Germinal center (tissue), 1 donor: ENCODE measurements around the gene SLC35F4.
"Not testable (repeated sequence)": the region's sequence is repeated elsewhere in the genome, so short reads cannot be mapped to it uniquely, and the experiment has no call there.

Source experiments
- DNase-seq: peaks from one replicate; pipeline ENCODE4 v3.0.0; 2012; ENCODE audit warnings: mixed read lengths, low spot score

The SLC35F4 gene

DNA sequence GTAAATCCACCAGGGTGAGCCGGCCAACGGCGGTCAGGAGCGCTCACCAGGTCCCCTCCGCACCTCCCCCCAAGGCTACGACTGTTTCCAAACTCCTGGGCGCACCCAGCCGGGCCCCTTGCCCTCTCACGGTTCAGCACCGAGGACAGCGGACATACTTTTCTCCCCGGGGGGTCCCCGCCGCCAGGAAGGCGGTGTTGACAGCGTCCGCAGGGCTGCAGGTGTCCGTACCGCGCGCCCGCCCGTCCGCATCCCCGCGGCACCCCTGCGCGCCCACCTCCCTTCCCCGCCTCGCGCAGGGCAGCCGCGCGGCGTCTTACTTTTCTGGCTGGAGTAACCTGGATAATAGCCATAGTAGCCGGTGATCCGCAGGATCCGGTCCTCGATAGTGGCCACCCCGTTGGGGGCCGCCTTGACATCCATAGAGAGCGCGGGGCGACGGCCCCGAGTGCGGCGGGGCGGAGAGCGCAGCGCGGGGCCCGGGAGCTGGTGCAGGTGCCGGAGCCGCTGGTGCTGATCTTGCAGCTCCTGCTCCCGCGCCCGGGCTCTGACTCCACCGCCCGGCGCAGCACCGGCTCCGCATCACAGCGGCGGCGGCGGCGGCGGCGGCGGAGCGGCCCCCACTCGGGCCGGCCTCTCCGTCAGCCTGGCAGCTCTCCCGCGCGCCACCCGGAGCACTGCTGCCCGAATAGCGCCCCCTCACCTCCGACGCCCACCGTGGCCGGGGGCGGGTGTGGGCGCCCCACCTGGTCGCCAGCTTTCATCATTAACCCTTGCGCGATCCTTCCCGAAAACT is at the start of gene SLC35F4:
TSS of gene SLC35F4 (minus strand) at position 690 of the 796 bp plus-strand sequence.
- no peak for DNase-seq

DNA sequence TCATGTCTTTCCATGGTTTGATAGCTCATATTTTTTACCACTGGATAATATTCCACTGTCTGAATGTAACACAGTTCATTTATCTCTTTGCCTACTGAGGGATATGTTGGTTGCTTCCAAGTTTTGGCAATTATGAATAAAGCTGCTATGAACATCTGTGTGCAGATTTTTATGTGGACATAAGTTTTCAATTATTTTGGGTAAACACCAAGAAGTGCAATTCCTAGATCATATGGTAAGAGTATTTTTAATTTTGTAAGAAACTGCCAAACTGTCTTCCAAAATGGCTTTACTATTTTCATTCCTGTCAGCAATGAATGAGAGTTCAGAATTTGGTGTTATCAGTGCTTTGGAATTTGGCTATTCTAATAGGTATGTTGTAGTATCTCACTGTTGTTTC is 43.7 kb upstream of the SLC35F4 start:
- DNase-seq, result no peak

DNA sequence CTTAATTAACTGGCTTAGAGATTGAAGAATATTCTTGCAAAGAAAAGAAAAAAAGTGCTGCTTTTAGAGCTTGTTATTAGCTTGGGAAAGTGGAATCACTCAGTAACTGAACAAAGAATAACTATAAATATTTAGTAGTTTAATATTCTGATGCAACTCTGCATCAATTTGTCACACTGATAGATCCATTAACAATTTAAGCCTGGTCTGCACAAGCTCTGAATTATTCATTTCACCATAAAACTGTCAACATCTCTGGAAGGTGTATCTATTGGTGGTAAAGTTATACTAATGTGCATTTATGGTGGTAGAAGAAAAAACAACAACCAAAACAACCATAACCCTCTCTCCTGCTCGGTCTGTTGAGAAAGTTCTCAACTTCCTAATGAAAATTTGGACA is 38.1 kb upstream of the SLC35F4 start:
- no peak for DNase-seq

DNA sequence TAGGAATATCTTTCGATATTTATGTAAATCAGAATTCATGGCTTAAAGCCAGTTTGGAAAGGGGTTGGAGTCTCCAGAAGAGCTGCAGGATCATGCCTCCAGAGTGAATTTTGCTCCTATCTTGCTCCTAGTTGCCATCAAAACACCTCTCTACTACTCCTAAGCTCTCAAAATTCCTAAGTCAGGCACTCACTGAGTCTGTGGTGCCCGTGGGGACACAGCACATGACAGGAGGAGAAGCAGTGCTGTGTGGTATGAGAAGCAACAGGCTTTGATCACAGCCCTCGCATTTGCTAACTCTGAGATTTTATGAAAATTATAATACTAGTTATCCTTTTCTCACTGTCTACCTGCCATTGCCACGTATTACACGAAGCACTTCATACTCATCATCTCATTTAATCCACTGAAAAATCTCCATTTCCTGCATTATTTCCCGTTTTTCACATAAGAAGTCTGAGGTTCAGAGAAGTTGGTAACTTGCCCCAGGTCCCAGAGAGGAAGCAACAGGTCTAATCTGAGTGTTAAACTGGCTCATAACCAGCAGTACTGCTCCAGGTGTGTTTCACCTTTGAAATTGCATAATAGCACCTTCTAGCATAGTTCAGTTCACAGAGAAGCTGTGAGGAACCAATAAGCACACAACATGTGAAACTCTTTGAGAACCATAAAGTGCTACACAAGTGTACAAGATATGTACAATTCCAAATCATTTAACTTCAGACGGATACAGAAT is 33.1 kb upstream of the SLC35F4 start:
- DNase-seq, result no peak

DNA sequence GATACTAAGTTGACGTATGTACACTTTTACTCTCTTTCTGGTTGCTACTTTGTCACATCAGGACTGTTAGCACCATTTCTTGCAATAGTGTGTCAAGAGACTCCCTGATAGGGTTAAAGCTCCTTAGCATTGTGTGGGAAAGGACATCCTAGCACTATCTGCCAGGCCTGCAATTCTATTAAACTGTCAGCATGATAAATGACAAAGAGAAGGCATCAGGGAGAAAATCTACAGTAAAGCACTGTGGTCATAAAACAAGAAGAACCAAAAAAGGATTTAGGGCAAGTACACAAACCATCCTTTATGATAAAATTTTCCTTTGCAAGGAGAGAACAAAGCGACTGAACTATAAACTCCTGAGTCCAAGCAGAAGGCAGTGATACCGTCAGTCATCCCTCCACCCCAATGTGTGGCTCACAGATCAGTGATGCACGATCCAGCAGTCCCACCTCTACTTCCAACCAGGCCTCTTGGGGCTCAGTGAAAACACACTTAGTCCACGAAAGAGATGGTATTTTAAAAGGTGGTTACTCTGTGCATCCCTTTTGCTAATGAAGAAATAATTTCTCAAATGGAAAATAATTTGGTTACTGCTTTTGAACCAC is 31.4 kb upstream of the SLC35F4 start:
- DNase-seq, result no peak

DNA sequence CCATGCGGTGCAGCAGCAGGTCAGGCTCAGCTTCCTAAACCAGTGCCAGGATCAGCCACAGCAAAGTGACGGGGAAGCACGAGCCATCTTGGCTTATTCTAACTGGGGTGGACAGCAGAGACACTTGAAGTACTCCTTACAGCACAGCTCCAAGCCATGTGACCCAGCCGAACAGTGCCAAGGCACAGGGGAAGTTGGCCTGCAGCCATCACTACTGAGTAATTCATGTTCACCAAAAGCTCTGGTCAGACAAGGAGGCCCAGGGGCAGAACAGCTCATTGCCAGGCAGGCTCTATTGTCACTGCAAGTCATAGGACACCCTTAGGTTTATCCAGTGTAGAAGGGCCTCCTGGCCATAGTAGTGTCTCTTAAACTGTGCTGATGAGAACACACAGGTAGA is 23.4 kb upstream of the SLC35F4 start:
- no peak for DNase-seq

DNA sequence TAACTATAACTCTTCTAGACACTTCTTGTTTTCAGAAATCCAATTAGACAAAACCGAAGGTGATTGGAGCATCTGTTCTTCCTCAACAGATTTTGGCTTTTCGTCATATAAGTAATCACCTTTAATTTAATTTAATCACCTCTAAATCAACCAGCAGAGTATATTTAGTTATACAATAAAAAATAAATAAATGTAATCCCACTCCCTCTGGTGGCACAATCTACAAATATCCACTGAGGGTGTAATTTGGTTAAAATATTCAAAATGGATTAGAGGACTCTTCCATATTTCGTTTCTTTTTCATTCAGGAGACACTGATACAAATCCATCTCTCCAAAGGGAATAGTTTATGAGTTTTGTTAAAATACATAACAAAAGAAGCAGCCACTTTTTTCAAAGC is 18.3 kb upstream of the SLC35F4 start:
- no peak for DNase-seq

DNA sequence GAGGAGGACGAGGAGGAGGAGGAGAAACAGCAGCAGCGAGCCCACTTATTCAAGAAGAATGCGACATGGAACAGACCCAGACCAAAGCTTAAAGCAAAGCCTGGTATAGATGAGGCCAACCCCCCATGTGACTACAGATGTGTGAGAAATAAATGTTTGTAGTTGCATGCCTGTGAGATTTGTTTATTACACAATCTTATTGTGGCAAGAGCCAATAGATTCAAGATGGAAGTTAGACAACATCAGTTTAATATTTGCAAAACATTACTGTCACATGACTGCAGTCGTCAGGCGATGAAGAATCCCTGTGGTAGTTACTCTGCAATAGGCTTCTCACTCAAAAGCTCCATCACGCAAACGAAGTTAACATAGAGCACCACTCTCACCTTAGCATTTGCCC is 17.2 kb upstream of the SLC35F4 start:
- no peak for DNase-seq

DNA sequence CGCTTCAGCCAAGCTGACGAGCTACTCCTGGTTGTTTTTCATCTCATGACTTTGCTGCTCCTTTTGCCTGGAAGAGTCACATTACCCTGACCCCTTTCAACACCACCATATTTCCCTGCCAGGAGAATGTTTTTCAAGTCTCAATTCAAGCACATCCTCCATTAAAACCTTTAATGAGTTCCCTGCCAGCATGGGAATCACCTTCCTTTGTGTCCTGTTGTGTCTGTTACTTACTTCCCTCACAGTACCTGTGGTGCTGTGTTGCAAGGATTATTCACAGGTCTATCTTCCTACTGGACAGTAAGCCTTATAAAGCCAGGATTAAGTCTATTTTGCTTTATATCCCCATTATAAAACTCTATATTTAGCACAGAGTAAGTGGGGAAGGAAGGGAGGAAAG is 13.6 kb upstream of the SLC35F4 start:
- no peak for DNase-seq

DNA sequence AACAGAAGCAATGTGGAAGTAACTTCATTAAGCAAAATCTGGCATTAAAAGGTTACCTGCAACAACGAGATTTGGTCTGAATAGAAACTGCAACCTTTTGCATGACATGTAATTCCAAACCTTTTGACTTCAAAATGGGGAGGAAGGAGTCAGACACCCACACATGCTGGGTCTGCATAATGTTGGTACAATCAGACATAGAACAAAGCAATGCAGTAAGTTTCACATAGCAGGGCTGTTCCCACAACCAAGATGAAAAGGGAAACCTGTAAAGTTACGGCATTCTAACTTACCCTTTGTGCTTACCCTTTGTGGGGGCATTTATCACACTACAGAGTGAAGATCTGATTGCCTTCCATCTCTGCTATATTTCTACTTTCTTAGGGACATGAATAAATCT is 10.1 kb upstream of the SLC35F4 start:
- no peak for DNase-seq

DNA sequence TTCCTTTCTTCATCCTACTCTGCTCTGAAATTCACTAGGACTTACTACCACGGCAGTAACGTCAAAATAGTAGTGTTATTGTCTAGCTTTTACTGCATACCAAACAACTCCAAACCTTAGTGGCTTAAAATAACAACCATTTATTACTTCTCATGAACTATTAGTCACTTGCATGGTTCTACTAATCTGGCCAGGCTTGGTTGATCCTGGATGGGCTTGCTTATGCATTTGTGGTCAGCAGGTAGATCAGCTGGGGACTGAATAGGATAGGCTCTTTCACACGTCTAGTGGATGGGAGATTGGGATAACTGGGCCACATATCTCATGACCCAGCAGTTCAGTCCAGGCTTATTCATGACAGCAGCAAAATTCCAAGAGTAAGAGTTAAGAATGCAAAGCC is 9.4 kb upstream of the SLC35F4 start:
- no peak for DNase-seq

DNA sequence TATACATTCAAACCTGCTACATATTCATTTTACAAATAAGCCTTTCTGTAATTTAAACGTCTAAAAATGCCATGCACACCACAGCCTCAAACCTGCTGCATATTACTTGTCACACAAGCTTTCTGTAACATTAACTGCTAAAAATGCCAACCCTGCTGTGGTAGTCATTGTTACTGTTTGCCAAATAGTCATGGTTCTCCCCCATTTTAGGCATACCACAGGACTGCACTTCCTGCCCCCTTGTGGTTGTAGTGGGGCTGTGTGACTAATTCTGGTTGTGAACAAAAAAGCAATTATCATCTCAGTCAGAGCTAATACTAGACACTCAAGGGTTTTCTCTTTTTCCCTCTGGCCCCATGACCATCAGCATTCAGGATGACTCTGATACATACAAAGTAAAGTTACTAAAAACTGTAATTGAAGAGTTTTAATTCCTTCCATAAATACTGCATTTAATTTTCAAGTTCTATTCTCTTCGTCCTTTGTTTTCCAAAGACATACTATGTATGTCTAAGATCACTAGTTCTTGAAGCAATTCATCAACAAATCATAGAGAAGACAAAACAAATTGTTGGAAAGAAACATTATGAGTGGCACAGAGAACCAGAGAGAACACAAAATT is 5.7 kb upstream of the SLC35F4 start:
- DNase-seq, result peak; percentile 8

DNA sequence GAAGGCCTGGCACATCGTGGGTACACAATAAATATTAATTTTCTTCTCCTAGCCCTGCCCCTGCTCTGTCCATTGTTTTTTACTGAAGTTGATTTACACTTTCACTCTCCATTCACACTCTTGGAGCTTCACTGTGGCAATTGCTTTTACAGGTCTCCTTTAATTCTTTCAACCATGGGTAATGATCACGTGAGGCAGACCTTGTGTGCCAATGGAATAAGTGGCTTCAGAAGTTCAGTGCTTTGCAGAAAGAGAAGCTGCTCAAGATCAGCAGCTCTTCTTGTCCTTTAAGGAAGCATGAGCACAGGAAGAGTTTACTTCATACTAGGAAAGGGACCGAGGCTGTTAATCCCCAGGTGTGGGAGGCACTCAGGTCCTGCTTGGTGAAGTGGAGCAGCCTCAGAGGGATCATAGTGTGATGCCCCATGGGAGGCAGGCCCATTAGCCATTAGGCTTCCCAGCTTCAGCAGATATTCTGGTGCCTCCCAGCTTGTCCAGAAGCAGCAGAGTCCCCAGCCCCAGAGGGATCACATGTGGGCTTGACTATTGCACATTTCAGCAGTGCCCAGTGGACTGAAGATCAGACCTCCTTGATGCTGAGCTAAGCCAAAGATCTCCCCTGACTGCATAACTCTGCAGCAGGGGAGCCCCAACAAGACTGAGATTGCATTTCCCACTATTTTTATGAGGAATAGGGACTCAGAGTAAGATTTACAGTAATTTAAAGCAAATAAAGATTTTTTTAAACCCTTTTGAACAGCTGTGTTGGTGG is 5.0 kb upstream of the SLC35F4 start:
- no peak for DNase-seq

DNA sequence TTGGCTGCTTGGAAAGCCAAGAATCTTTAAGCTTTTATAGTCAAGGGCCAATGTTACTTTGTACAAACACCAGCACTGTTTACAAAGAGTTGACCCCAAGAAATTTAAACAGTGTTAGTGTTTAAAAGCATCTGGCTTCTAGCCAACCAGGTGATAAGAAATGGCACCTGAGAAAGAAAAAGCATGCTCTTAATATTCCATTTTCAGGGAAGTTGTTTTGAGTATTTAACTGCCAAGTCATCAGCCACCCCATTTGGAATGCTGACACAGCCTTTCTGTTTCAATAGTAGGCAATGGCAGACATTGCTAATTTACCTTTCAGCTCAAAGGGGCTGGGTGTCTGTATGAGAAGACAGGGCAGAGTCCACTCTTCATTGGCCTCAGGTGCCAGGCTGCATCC is 3.7 kb upstream of the SLC35F4 start:
- no peak for DNase-seq

DNA sequence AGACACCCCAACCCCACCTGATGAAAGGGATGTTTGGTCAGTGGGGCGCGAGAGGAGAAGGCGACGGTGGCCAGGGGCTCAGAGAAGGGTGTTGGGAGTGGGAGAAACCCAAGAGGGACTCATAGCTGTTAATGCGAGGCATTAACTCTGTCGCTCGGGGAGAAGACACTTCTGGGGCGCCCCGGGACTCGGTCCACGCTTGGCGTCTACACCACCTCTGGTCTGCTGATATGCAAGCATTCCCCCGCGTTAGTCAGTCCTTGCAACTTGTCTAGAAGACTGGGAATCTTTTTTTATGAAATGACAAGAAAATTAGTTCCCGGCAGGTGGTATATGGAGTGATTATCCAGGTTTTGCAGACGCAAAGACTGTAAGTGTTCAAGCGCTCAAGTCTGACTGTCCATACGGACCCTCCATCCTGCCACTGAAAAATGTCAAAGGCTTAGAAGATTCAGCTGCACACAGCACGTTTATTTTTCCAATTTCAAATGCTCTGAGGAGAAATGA is 360 bp upstream of the SLC35F4 start:
- no peak for DNase-seq

DNA sequence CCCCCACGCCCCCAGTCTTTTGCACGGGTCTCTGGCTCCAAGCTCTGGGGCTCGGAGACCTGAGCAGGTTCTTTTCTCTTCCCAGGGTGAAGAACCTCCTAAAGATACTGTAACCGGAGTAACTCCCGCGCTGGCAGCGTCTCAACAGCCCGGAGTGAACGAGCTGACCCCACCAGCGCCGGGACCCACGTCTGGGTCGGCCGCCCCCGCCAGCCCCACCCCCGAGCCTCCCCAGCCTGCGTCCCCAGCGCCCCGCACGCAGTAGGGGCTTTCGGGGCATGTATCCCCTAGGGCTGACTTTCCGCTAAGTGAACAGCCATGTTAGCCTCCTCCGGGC is 858 bp downstream of the SLC35F4 start:
- no peak for DNase-seq

DNA sequence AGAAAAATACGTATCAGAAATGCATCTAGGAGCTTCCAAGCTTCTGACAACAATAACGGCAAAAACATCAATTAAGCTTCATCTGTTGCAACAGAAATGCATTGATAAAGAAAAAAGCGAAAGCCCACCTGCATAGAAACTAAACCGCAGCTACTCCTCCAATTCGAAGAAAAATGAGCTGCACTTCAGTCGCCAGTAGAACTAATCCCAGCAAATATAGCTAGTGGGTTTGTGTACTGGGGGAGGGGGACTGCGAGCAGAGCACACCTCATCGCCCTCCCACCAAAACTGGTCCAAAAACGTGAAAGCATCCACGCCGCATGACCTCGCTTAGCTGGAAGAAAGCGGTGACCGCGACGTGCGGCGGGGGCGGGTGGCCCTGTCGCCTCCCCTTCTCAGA is 1.2 kb downstream of the SLC35F4 start:
- no peak for DNase-seq

DNA sequence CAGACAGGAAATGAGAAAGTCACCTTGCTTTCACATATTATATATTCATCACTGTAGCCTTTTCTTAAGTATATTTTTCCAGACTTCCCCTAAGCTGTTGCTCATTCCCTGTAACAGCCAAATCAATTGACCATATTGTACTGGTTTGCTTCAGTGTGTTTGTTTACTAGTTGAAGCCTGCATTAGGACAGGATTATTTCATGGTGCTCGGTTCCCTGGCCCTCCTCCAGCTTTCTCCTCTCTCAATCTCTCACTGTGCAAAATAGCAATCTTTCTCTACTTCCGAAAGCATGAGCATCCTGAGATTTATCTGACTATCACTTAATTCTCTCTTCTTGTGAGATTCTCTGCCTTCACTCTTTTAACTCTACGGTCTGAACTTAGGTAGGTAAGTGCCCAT is 2.4 kb downstream of the SLC35F4 start:
- no peak for DNase-seq

DNA sequence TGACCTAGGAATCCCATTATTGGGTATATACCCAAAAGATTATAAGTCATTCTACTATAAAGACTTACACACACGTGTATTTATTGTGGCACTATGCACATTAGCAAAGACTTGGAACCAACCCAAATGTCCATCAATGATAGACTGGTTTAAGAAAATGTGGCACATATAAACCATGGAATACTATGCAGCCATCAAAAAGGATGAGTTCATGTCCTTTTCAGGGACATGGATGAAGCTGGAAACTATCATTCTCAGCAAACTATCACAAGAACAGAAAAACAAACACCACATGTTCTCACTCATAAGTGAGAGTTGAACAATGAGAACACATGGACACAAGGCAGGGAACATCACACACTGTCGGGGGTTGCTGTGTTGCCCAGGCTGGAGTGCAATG is 10.2 kb downstream of the SLC35F4 start:
- not testable (repeated sequence) for DNase-seq

DNA sequence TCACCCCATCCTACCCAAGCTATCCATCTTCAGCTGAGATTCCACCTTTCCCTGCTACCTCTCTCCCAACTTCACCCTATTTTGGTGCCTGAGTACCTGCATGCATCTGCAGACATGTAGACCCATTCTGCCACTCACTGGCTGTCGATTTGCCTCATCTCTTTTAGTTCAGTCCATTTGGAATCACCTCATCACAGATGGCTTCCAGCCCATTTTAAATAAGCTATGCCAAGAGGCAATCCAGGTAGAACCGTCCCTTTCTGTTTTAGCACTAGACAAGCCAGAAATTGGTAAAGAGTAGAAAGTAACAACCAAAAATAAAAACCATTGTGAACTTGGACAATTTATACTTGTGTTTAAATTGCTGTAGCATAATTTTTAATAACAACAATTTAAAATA is 11.3 kb downstream of the SLC35F4 start:
- DNase-seq, result no peak

DNA sequence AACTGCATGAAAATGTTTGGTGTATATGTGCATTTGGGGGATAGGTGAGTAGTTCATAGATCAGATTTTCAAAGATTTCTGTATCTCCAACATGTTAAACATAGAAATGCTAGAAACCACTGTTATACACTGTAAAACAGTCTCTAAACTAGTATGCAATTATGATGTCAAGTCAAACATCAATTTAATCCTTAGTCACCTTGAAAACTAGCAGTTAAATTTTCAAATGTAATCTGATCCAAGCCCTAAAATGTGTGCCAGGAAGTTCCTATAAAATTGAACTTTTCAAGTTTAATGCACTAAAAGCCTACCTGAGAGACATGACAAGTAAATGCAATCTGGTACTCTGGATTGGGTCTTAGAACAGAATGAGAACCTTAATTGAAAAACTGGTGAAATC is 14.5 kb downstream of the SLC35F4 start:
- DNase-seq, result no peak

DNA sequence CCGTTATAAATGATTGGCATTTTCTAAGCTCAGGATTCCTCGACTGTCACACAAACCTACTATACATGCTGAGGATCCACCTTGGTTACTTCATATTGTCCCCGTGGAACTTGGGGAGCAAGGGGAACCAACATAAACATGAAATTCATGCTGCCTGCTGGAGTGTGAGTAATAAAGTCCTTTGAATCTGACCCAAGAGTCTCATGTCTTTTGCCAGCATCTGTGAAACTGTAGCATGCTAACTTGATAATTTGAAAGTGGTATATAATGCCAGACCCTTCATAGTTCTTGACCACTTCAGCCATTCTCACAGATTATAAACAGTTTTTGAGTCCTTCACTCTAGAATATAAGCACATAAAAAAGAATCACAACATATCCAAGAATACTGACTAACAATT is 17.1 kb downstream of the SLC35F4 start:
- no peak for DNase-seq
